DOHH2 (cell line): Measurements from ENCODE around the gene PQBP1.

Experiments
- CTCF ChIP-seq: fragments of 200-600 bp; sonication (generic); IDR thresholded peaks from one replicate; pipeline ENCODE4 v1.5.1; 2014; ENCODE audit warnings: antibody characterized with exemption, mild to moderate bottlenecking, low read depth, low read length; ENCODE audit not compliant: poor library complexity, severe bottlenecking
- EZH2phosphoT487 ChIP-seq: fragments of 200-600 bp; sonication (generic); IDR thresholded peaks from 2 replicates; pipeline ENCODE4 v1.6.1; 2017; ENCODE audit warnings: borderline replicate concordance, mild to moderate bottlenecking, antibody characterized with exemption, low read length, moderate library complexity, mixed read lengths

- TF ChIP-seq CTCF = no peak
- no peak for TF ChIP-seq EZH2phosphoT487
These were observed 38.8 kb downstream of the PQBP1 start for GRCh38 chrX:48936429-48937053.
